NT2/D1 (cell line): ENCODE results near the gene IQSEC1.

Source experiments
- SUZ12 ChIP-seq: IDR thresholded peaks from 2 replicates; pipeline ENCODE4 v1.6.1; 2011; ENCODE audit not compliant: insufficient read length, insufficient read depth; ENCODE audit errors: extremely low read depth
- YY1 ChIP-seq: IDR thresholded peaks from 2 replicates; pipeline ENCODE4 v1.6.1; 2011; ENCODE audit not compliant: insufficient read length, insufficient read depth
- ZNF274 ChIP-seq: IDR thresholded peaks from 2 replicates; pipeline ENCODE4 v1.6.1; 2011; ENCODE audit warnings: mild to moderate bottlenecking, low read depth, low read length

DNA sequence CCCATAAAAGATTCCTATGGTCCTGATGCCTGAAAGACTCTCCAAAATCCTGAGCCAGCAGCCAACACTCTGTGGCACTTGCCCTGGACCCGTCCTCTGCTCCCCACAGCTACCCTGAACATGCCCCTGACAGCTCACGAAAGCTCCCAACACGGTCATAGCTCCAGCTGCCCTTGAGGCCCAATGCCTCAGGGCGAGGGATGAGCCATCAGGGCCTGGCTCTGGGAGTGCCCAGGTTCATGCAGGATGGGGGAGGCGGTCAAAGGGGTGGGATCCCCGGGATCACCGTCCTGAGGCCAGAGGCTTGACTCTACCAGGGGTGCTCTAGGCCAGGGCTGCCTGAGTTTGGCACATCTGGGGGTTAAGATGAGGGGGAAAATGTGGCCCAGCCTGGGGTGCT lies 159.1 kb downstream of the IQSEC1 start:
- TF ChIP-seq YY1 (no peak), SUZ12 (no peak), ZNF274 (no peak)
